ENCODE results near the gene NAALADL2. TPM values are rescaled to one million over a fixed set of nuclear protein-coding genes. Genes with fewer than 3 reads are reported as not detected.

NAALADL2 gene
- total RNA-seq, 1 donor from 2014 or later = 12.5 TPM

DNA sequence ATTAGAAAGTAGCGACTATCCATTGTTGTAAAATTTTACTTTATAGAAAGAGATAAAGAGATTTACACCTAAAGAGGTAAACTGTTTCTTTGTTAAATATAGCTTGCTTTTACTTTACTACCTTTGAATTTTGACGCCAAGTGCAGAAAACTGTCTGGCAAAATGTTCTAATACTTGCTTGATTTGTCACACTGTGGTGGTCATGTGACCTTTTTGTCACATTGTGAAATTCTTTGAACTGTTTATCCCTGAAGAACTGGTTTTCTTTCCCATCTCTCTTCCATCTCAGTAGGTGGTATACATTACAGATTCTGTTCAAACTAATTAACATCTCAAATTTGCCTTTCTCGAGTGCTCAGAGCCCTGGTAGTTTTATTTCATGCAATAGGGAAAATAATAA, 327.4 kb downstream of the NAALADL2 start:
- intact Hi-C loops (cut with DNase I) = no loop called here

DNA sequence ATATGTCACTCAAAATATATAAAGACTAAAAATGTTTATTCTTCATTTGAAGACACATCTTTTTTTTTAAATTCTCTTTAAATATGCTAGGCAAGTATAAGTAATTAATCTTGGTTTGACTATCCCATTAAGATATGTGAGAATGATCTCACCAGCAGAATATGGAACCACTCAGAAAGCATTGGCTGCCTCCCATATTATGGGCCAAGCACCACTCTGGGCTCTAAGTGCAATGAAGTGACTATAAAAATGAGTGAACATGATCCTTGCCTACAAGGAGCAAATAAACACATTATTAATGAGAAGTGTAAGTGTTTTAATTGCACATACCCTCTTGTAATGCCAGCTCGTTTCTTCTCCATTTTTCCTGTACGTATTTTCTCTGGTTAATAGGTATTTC, 328.5 kb downstream of the NAALADL2 start:
- Histone ChIP-seq H3K4me1 (no peaks in the 10 kb centered on the region), H3K4me3 (no peak overlapping the region), H3K27ac (no peak overlapping the region), H3K27me3 (no peaks in the 10 kb centered on the region), H3K9me3 (no peaks in the 10 kb centered on the region), H3K36me3 (no peaks in the 10 kb centered on the region)
- no peak for TF ChIP-seq POLR2A (IDR thresholded peaks at IDR 0.05)
- TF ChIP-seq POLR2AphosphoS5 (IDR thresholded peaks at IDR 0.05; ENCODE audit: insufficient read depth in 1 of 2, low read depth in 1 of 2) = no peak
- TF ChIP-seq CTCF (IDR thresholded peaks at IDR 0.05) = no peak
- intact Hi-C loops (cut with DNase I) = no loop called here
- no peak for DNase-seq (ENCODE audit: extremely low spot score in 2 of 2)

More for the DNA sequence above, 327.4 kb downstream of the NAALADL2 start:
- Histone ChIP-seq H3K27ac (no peak overlapping the region), H3K27me3 (no peaks in the 10 kb centered on the region), H3K36me3 (no peaks in the 10 kb centered on the region), H3K4me1 (no peaks in the 10 kb centered on the region), H3K4me3 (no peak overlapping the region), H3K9me3 (no peaks in the 10 kb centered on the region)
- no peak for DNase-seq (ENCODE audit: extremely low spot score in 2 of 2)
- no peak for TF ChIP-seq POLR2A (IDR thresholded peaks at IDR 0.05)
- no peak for TF ChIP-seq CTCF (IDR thresholded peaks at IDR 0.05)

DNA sequence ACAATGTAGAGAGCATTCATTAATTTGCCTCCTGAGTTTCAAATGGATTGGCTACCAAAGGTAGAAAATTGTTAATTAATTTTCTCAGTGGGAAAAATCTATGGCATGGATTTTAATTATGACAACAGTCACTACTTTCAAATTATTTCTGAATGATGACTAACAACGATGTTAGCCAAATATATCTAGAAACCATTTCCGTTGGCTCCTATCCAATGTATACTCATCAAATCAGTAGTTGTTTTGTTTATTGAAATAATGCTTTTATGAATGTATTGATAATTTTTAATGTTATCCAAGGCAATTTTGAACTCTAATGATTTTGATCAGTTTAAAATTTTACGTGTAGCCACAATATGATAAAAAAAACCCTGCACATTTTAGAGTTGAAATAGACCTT, 333.4 kb downstream of the NAALADL2 start:
- H3K4me3 ChIP-seq = no peak overlapping the region
- no peak for DNase-seq (ENCODE audit: extremely low spot score in 2 of 2)
- intact Hi-C loops (cut with DNase I) = no loop called here
- TF ChIP-seq CTCF (IDR thresholded peaks at IDR 0.05) (no peak), POLR2AphosphoS5 (IDR thresholded peaks at IDR 0.05; ENCODE audit: insufficient read depth in 1 of 2, low read depth in 1 of 2) (no peak), POLR2A (IDR thresholded peaks at IDR 0.05) (no peak)
- no peaks in the 10 kb centered on the region for H3K36me3 ChIP-seq
- H3K27ac ChIP-seq = no peak overlapping the region
- H3K9me3 ChIP-seq = no peaks in the 10 kb centered on the region
- no peaks in the 10 kb centered on the region for H3K4me1 ChIP-seq
- H3K27me3 ChIP-seq = no peaks in the 10 kb centered on the region

- Histone ChIP-seq H3K9me3 (no peaks in the 10 kb centered on the region), H3K27ac (no peak overlapping the region), H3K27me3 (no peaks in the 10 kb centered on the region), H3K4me1 (no peaks in the 10 kb centered on the region), H3K36me3 (no peaks in the 10 kb centered on the region), H3K4me3 (no peak overlapping the region)
- DNase-seq (ENCODE audit: extremely low spot score in 2 of 2) = no peak
- intact Hi-C loops (cut with DNase I) = no loop called here
- no peak for TF ChIP-seq POLR2AphosphoS5 (IDR thresholded peaks at IDR 0.05; ENCODE audit: insufficient read depth in 1 of 2, low read depth in 1 of 2)
- no peak for TF ChIP-seq CTCF (IDR thresholded peaks at IDR 0.05)
- no peak for TF ChIP-seq POLR2A (IDR thresholded peaks at IDR 0.05)
These were observed 334.8 kb downstream of the NAALADL2 start for GRCh38 chr3:175193815-175194518.

DNA sequence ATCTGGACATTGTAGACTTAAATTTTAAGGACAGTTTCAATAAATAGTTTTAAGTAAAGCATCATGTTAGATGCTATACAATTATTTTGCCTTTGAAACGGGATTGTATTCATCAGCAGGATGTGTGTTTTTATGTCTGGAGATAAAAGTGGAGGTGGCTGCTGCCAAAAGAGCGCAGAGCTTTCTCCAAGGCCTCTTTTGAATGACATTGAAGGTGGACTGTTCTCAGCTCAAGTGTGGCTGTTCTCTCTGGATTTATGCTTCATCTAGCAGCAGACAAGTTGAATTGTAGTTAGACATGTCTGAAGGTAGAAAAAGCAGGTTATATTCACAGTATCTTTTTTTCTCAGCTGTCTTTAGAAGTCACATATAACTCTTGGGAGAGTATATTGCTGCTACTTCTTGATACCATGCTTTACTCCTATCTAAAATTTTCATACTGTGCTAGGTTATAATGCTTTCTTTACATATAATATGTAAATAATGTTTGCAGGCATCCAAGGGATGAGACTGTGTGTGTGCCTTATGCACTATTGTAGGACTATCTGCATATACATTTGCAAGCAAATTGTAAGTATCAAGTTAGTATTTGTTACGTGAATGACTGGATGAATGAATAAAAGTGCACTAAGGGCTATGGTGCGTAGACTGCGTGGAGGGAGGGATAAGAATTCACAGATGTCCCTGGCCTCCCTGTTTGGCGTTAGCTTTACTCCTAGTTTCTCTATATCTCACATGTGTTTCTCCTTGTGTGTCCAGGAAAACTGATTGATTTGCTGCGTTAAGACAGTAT, 340.1 kb downstream of the NAALADL2 start:
- TF ChIP-seq POLR2AphosphoS5 (IDR thresholded peaks at IDR 0.05; ENCODE audit: insufficient read depth in 1 of 2, low read depth in 1 of 2) (no peak), POLR2A (IDR thresholded peaks at IDR 0.05) (no peak), CTCF (IDR thresholded peaks at IDR 0.05) (no peak)
- Histone ChIP-seq H3K9me3 (no peaks in the 10 kb centered on the region), H3K4me3 (no peak overlapping the region), H3K27ac (no peak overlapping the region), H3K27me3 (no peaks in the 10 kb centered on the region), H3K36me3 (no peaks in the 10 kb centered on the region), H3K4me1 (no peaks in the 10 kb centered on the region)
- no peak for DNase-seq (ENCODE audit: extremely low spot score in 2 of 2)
- intact Hi-C loops (cut with DNase I) = no loop called here

Data from vagina (tissue), 2 donors.